GM19099 (cell line): ENCODE measurements around the gene PTPRN.

Source experiments
- POLR2A ChIP-seq: IDR thresholded peaks from 3 replicates; pipeline ENCODE4 v1.6.1; 2011; ENCODE audit warnings: low read depth; ENCODE audit not compliant: insufficient read length; ENCODE audit errors: extremely low read depth

Gene PTPRN

DNA sequence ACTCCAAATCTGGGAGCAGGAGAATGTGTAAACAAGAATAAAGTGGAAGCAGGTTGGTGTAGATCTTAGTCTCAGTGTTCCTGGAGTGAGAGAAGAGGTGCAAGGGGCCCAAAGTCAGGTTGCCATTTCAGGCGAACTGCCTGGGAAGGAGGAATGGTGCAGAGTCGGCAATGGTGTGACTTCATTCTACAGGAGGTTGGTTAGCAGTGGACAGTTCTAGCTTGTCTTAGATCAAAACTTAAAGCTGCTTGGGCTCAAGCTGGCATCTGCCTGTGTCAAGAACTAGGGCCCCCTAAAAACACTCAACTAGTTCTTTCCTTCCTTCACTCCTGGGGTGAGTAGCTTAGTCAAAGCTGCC is 60.4 kb downstream of the PTPRN start:
- TF ChIP-seq POLR2A, result no peak

DNA sequence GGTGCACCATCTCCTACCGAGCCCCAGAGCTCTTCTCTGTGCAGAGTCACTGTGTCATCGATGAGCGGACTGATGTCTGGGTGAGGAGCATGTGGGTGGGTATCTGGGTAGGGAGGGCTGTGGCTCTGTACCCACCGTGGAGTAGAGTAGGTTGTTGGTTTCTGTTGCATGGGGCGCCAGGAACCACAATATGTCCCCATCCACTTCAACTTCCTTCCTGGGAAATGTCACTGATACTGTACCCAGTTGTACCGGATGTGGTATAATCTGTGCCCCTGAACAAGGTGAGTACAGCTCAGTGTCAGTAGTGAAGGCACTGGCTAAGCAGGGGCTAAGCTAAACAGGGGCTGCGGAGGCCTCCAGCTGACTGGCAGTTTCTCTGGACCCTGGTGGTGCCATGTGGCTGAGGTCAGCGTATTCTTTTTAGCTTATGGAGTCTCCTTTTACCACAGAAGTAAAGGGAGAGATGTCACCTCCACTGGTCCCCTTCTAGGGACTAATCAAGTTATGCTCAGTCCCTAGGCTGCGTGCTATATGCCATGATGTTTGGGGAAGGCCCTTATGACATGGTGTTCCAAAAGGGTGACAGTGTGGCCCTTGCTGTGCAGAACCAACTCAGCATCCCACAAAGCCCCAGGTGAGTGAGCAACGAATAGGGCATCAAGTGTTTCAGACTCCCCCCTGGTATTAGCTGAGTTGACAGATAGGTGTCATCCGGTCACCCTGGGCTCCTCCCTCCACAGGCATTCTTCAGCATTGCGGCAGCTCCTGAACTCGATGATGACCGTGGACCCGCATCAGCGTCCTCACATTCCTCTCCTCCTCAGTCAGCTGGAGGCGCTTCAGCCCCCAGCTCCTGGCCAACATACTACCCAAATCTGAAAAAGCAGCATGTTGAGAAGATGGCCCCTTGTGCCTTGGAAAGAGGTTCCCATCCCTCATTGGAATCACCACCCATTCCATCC is 61.2 kb downstream of the PTPRN start:
- TF ChIP-seq POLR2A, result peak; percentile 30

DNA sequence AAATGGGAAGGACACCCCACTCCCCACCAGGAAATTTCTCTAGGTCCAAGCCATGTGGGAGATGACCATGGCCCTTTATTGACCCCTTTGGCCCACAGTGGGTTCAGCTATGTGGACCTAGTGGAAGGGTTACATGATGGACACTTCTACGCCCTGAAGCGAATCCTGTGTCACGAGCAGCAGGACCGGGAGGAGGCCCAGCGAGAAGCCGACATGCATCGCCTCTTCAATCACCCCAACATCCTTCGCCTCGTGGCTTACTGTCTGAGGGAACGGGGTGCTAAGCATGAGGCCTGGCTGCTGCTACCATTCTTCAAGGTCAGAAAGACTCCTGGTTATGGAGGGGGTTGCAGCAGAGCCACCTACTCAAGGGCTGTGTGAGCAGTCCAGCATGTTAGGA is 62.6 kb downstream of the PTPRN start:
- TF ChIP-seq POLR2A, result peak; percentile 29

DNA sequence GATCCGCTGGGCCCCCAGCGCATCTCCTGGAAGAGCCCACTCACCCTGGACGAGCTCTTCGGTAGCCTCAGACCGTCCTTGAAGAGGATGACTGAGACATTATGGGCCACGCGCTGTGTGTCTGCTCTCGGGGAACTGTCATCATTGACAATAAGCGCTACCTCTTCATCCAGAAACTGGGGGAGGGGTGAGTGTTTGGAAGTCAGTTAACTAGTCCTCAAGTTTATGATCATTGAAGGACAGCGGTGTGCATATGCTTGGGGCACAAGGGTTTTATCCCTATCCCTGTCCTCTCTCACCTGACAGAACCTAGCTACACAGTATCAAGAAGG is 63.3 kb downstream of the PTPRN start:
- TF ChIP-seq POLR2A, result no peak

- peak; percentile 89 for TF ChIP-seq POLR2A
Observed at GRCh38 chr2:219245148-219245898, 63.9 kb downstream of the PTPRN start, which contains the start of the genes GLB1L and STK16. Gene GLB1L, minus strand, starts transcription at chr2:219245444. Its CDS starts 1,871 bp downstream, at chr2:219243573. Gene STK16, plus strand, starts transcription at chr2:219245479. Its CDS starts 521 bp downstream, at chr2:219246000.

DNA sequence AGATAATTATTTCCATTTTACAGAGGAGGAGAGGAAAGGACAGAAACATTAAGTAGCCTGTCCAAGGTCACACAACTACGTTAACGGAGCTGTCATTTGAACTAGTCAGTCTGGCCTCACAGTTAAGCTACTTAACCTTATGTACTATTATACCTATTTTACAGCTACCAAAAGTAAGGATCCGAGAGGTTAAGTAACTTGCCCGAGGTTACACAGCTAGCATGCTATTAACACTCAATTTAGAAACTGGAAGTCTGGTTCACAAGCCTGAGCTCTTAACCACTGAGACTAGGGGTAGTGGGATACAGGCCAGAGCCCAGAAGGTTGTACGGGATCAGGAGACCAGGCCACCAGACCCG is 64.4 kb downstream of the PTPRN start:
- no peak for TF ChIP-seq POLR2A

DNA sequence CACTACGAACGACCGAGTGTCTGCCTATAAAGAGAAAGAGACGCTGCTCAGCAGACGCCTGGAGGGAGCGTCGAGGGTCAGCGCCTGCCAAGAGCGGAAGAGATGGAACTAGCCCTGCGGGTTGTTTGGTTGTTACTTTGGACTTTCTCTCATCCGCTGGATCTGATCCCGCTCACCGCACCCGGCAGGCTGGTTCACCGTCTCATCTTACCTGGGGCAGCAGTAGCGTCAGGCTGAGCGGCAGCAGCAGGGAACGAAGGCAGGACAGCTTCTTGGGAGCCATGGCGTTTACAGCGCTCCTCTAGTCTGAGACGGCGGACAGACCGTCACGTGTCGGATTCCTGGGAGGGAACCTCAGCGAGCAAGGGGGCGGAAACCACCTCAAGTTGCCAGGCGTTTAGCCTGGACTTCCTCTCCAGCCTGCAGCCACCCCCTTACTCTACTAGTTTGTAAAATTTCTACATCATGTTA is 65.9 kb downstream of the PTPRN start:
- TF ChIP-seq POLR2A, result no peak
